Measurements from ENCODE around the gene OR4D1.

OR4D1 gene

GRCh38 chr17:58156839-58157803, 8.9 kb downstream of the OR4D1 start:
- Histone ChIP-seq H3K27me3 (ENCODE audit: insufficient read depth, low read depth, severe bottlenecking) (no peaks in the 10 kb centered on the region), H3K27ac (no peak overlapping the region), H3K4me3 (ENCODE audit: low read depth, low read length) (peak overlapping the region; percentile 48), H3K9me3 (ENCODE audit: severe bottlenecking) (no peaks in the 10 kb centered on the region), H3K36me3 (no peaks in the 10 kb centered on the region)
- no peak for TF ChIP-seq CTCF (IDR thresholded peaks at IDR 0.05; ENCODE audit: low read depth, low read length)
- DNase-seq: peak; percentile 44

GRCh38 chr17:58158181-58158580, 10.0 kb downstream of the OR4D1 start:
- no peaks in the 10 kb centered on the region for H3K27me3 ChIP-seq (ENCODE audit: insufficient read depth, low read depth, severe bottlenecking)
- TF ChIP-seq CTCF (IDR thresholded peaks at IDR 0.05; ENCODE audit: low read depth, low read length): no peak
- H3K4me3 ChIP-seq (ENCODE audit: low read depth, low read length): no peak overlapping the region
- H3K36me3 ChIP-seq: no peaks in the 10 kb centered on the region
- H3K27ac ChIP-seq: no peak overlapping the region
- DNase-seq: no peak
- H3K9me3 ChIP-seq (ENCODE audit: severe bottlenecking): no peaks in the 10 kb centered on the region

GRCh38 chr17:58161566-58161965, 13.4 kb downstream of the OR4D1 start:
- no peaks in the 10 kb centered on the region for H3K9me3 ChIP-seq (ENCODE audit: severe bottlenecking)
- no peak overlapping the region for H3K4me3 ChIP-seq (ENCODE audit: low read depth, low read length)
- no peaks in the 10 kb centered on the region for H3K27me3 ChIP-seq (ENCODE audit: insufficient read depth, low read depth, severe bottlenecking)
- TF ChIP-seq CTCF (IDR thresholded peaks at IDR 0.05; ENCODE audit: low read depth, low read length): no peak
- no peaks in the 10 kb centered on the region for H3K36me3 ChIP-seq
- H3K27ac ChIP-seq: no peak overlapping the region
- DNase-seq: no peak

- TF ChIP-seq CTCF (IDR thresholded peaks at IDR 0.05; ENCODE audit: low read depth, low read length): no peak
- Histone ChIP-seq H3K36me3 (no peaks in the 10 kb centered on the region), H3K4me3 (ENCODE audit: low read depth, low read length) (no peak overlapping the region), H3K9me3 (ENCODE audit: severe bottlenecking) (peaks cover 3% of the 10 kb centered on the region), H3K27me3 (ENCODE audit: insufficient read depth, low read depth, severe bottlenecking) (no peaks in the 10 kb centered on the region), H3K27ac (no peak overlapping the region)
- no peak for DNase-seq
Observed at GRCh38 chr17:58165981-58166380, 17.8 kb downstream of the OR4D1 start.

- no peaks in the 10 kb centered on the region for H3K36me3 ChIP-seq
- no peak within 1 kb of the TSS for H3K4me3 ChIP-seq (ENCODE audit: low read depth, low read length)
- DNase-seq: no peak
- H3K27me3 ChIP-seq (ENCODE audit: insufficient read depth, low read depth, severe bottlenecking): no peaks in the 10 kb centered on the region
- H3K9me3 ChIP-seq (ENCODE audit: severe bottlenecking): peaks cover 3% of the 10 kb centered on the region
- no peak for TF ChIP-seq CTCF (IDR thresholded peaks at IDR 0.05; ENCODE audit: low read depth, low read length)
- H3K27ac ChIP-seq: no peak within 1 kb of the TSS
Observed at GRCh38 chr17:58166682-58167081, 18.5 kb downstream of the OR4D1 start, which contains the start of gene OR4D2. Gene OR4D2 (plus strand): TSS chr17:58166982. CDS start chr17:58169656, 2,674 bp downstream.

All from WERI-Rb-1 (cell line).